Natural killer cell (primary cell): ENCODE data around the gene BCLAF3. TPM values are rescaled to one million over a fixed set of nuclear protein-coding genes. Genes with fewer than 3 reads are reported as not detected.

Experiments
- ATAC-seq, 3 donors: fragments of 150-1000 bp in 2 of 3; fragments of 200-7000 bp in 1 of 3; cut with Tn5 transposase; 1 replicate in 1 of 3; 2 replicates in 2 of 3; pipeline ENCODE4 v1.10.0; 2021; ENCODE audit warnings: mild to moderate bottlenecking in 2 of 3, moderate library complexity in 2 of 3
- DNase-seq, 2 donors: peaks; one replicate each; pipeline versions ENCODE4 v3.0.0 to v3.0.0-alpha.2; 2013 to 2021; ENCODE audit warnings: mixed read lengths in 1 of 2
- H3K27ac ChIP-seq: one replicate; pipeline ENCODE4 v1.5.1; 2013; ENCODE audit warnings: mild to moderate bottlenecking, low read length
- H3K27me3 ChIP-seq: one replicate; pipeline ENCODE4 v1.6.1; 2013; ENCODE audit warnings: low read length; ENCODE audit not compliant: control insufficient read depth, insufficient read depth
- H3K36me3 ChIP-seq: one replicate; pipeline ENCODE4 v1.6.1; 2013; ENCODE audit warnings: low read length; ENCODE audit not compliant: control insufficient read depth, insufficient read depth
- H3K4me1 ChIP-seq: one replicate; pipeline ENCODE4 v1.6.1; 2013; ENCODE audit warnings: low read length; ENCODE audit not compliant: control insufficient read depth, insufficient read depth
- H3K4me3 ChIP-seq: one replicate; pipeline ENCODE4 v1.5.1; 2013; ENCODE audit warnings: low read length
- H3K9me3 ChIP-seq: one replicate; pipeline ENCODE4 v1.6.1; 2013; ENCODE audit warnings: low read length; ENCODE audit not compliant: control insufficient read depth, insufficient read depth
- H3K27ac Mint-ChIP-seq, 2 donors: one replicate each; pipeline ENCODE4 v1.8.0; 2022; ENCODE audit warnings: mild to moderate bottlenecking in 2 of 2, mixed read lengths in 2 of 2, moderate library complexity in 1 of 2
- H3K27me3 Mint-ChIP-seq, 2 donors: one replicate each; pipeline ENCODE4 v1.8.0; 2022; ENCODE audit warnings: low read depth in 2 of 2, mixed read lengths in 2 of 2
- H3K36me3 Mint-ChIP-seq: one replicate; pipeline ENCODE4 v1.8.0; 2022; ENCODE audit warnings: mixed read lengths
- H3K4me1 Mint-ChIP-seq, 2 donors: one replicate each; pipeline ENCODE4 v1.8.0; 2022; ENCODE audit warnings: mixed read lengths in 2 of 2
- H3K4me3 Mint-ChIP-seq: one replicate; pipeline ENCODE4 v1.8.0; 2022; ENCODE audit warnings: mild to moderate bottlenecking, moderate library complexity, mixed read lengths
- H3K9me3 Mint-ChIP-seq, 2 donors: one replicate each; pipeline ENCODE4 v1.8.0; 2022; ENCODE audit warnings: mixed read lengths in 2 of 2
- CTCF ChIP-seq: fragments of 200-600 bp; IDR thresholded peaks from one replicate; pipeline ENCODE4 v1.8.0; 2022; ENCODE audit warnings: antibody characterized with exemption
- WGBS: methylation state at CpG from one replicate; pipeline ENCODE4 v1.1.7; 2013; ENCODE audit warnings: missing lambda C conversion rate; ENCODE audit not compliant: insufficient coverage; 5-methylcytosine and 5-hydroxymethylcytosine counted together
- intact Hi-C: fragments of 100-400 bp; cut with micrococcal nuclease; formaldehyde crosslinking; loops from one replicate; pipeline ENCODE4 v1.14.2; 2022
- total RNA-seq, 4 donors: library from RNA; stranded (reverse); fragments of 120-200 nt in 1 of 4; gene quantifications; one replicate each; pipeline versions ENCODE4 v1.2.3 to v1.2.4, GENCODE V29; 2013 to 2022

The BCLAF3 gene
- total RNA-seq, 3 donors from 2014 or later (not counting 1 experiment from before 2014, with no cell fraction given) = 16.5 to 20.8 (median 20.1) TPM

- DNase-seq = no peak
- H3K9me3 Mint-ChIP-seq = no peaks in the 10 kb centered on the region
- Histone ChIP-seq H3K4me3 (no peak overlapping the region), H3K9me3 (no peaks in the 10 kb centered on the region), H3K27ac (no peak overlapping the region), H3K4me1 (no peaks in the 10 kb centered on the region), H3K27me3 (no peaks in the 10 kb centered on the region), H3K36me3 (peaks cover 4% of the 10 kb centered on the region)
- no peak for ATAC-seq
- no peak overlapping the region for H3K4me3 Mint-ChIP-seq
- WGBS = 100% methylated on average over 1 of the region's 2 CpGs
- H3K4me1 Mint-ChIP-seq = no peaks in the 10 kb centered on the region
- no peak overlapping the region for H3K27ac Mint-ChIP-seq
- H3K27me3 Mint-ChIP-seq = no peaks in the 10 kb centered on the region
- no peak for TF ChIP-seq CTCF
- intact Hi-C loops = no loop called here
- no peaks in the 10 kb centered on the region for H3K36me3 Mint-ChIP-seq
Measured at GRCh38 chrX:19949340-19949739, 41.5 kb downstream of the BCLAF3 start.

- Histone ChIP-seq H3K4me3 (no peak overlapping the region), H3K27me3 (no peaks in the 10 kb centered on the region), H3K9me3 (no peaks in the 10 kb centered on the region), H3K27ac (no peak overlapping the region), H3K36me3 (peaks cover 4% of the 10 kb centered on the region), H3K4me1 (no peaks in the 10 kb centered on the region)
- H3K27ac Mint-ChIP-seq = no peak overlapping the region
- no peak overlapping the region for H3K4me3 Mint-ChIP-seq
- ATAC-seq = no peak
- no peak for TF ChIP-seq CTCF
- DNase-seq = no peak
- H3K27me3 Mint-ChIP-seq = no peaks in the 10 kb centered on the region
- no peaks in the 10 kb centered on the region for H3K4me1 Mint-ChIP-seq
- intact Hi-C loops = no loop called here
- no peaks in the 10 kb centered on the region for H3K9me3 Mint-ChIP-seq
- H3K36me3 Mint-ChIP-seq = no peaks in the 10 kb centered on the region
- no CpG with 5 or more reads among the region's 1 CpG for WGBS
Measured at GRCh38 chrX:19947612-19948011, 43.2 kb downstream of the BCLAF3 start.

Other genes with a start within 250 kb of the BCLAF3 start
- gene SH3KBP1, start 103.5 kb downstream of the BCLAF3 start, total RNA-seq = 100 to 1,000 TPM; 124 to 155 (median 155) TPM
- gene MAP7D2, start 125.8 kb upstream of the BCLAF3 start, total RNA-seq = 1 to 10 TPM in 1 of 3 donors, under 1 TPM in 1, not detected in 1; 0.09 to 1.5 TPM
- 10 to 100 TPM; 31.6 to 57.2 (median 31.7) TPM for gene EIF1AX, start 150.8 kb upstream of the BCLAF3 start, total RNA-seq